Measurements from ENCODE around the gene CLPTM1. TPM values are rescaled to one million over a fixed set of nuclear protein-coding genes. Genes with fewer than 3 reads are reported as not detected.

Gene CLPTM1
- polyA plus RNA-seq, 3 donors, result 14.7 to 84.3 (median 20.0) TPM

DNA sequence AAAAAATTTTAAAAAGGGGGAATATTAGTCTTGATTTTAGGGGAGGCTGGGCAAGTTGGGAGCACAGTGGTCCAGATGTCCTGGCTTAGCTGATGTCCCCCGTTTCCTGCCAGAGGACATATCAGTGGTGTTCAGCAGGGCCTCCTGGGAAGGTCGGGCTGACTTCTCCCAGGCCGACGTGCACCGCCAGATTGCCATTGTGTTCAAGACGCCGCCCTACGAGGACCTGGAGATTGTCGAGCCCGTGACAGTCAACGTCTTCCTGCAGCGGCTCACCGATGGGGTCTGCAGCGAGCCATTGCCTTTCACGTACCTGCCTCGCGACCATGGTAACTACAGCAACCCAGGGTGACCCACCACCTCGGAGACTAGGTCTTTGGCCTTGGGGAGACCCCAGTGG is 77.2 kb downstream of the CLPTM1 start:
- Histone ChIP-seq H3K4me1 (ENCODE audit: control insufficient read depth in 1 of 2, insufficient read depth in 2 of 2, low read length in 2 of 2) (no peaks in the 10 kb centered on the region), H4K20me1 (ENCODE audit: insufficient read depth, low read length) (no peaks in the 10 kb centered on the region), H3K4me2 (replicated peaks; ENCODE audit: extremely low read depth, low read length, poor library complexity, severe bottlenecking) (no peak overlapping the region), H3K36me3 (replicated peaks in 1 of 2; ENCODE audit: control insufficient read depth in 1 of 2, insufficient read depth in 2 of 2, low read length in 2 of 2) (peaks cover 64 to 88% of the 10 kb centered on the region in 2 donors), H3K79me2 (ENCODE audit: insufficient read depth, low read length) (no peaks in the 10 kb centered on the region), H3K27me3 (ENCODE audit: control insufficient read depth in 2 of 2, insufficient read depth in 2 of 2, low read length in 2 of 2) (no peaks in the 10 kb centered on the region), H3K9ac (ENCODE audit: insufficient read depth, low read length, poor library complexity, severe bottlenecking) (no peak overlapping the region), H3K4me3 (replicated peaks in 1 of 3; ENCODE audit: low read depth in 2 of 3, low read length in 3 of 3) (no peak overlapping the region), H3K9me3 (replicated peaks in 1 of 2; ENCODE audit: control insufficient read depth in 1 of 2, insufficient read depth in 1 of 2, low read length in 2 of 2) (peaks cover 0 to 4% of the 10 kb centered on the region in 2 donors), H3K27ac (ENCODE audit: low read depth in 1 of 2, low read length in 2 of 2) (no peak overlapping the region), H2AFZ (ENCODE audit: insufficient read depth, low read depth, low read length, poor library complexity, severe bottlenecking) (no peak overlapping the region)
- intact Hi-C loops (cut with micrococcal nuclease), result no loop called here
- Mint-ChIP-seq H3K4me3 (no peak overlapping the region), H3K9me3 (peaks cover 3 to 15% (median 9%) of the 10 kb centered on the region in 7 donors), H3K27me3 (ENCODE audit: low read depth in 3 of 3) (no peaks in the 10 kb centered on the region), H3K36me3 (peaks cover 65 to 92% of the 10 kb centered on the region in 2 donors), H3K27ac (no peak overlapping the region), H3K4me1 (no peaks in the 10 kb centered on the region)
- 99% methylated on average over 18 of the region's 18 CpGs for WGBS (ENCODE audit: insufficient coverage)
- DNase-seq, result no peak
- TF ChIP-seq, protein P1, sequence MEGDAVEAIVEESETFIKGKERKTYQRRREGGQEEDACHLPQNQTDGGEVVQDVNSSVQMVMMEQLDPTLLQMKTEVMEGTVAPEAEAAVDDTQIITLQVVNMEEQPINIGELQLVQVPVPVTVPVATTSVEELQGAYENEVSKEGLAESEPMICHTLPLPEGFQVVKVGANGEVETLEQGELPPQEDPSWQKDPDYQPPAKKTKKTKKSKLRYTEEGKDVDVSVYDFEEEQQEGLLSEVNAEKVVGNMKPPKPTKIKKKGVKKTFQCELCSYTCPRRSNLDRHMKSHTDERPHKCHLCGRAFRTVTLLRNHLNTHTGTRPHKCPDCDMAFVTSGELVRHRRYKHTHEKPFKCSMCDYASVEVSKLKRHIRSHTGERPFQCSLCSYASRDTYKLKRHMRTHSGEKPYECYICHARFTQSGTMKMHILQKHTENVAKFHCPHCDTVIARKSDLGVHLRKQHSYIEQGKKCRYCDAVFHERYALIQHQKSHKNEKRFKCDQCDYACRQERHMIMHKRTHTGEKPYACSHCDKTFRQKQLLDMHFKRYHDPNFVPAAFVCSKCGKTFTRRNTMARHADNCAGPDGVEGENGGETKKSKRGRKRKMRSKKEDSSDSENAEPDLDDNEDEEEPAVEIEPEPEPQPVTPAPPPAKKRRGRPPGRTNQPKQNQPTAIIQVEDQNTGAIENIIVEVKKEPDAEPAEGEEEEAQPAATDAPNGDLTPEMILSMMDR (IDR thresholded peaks at IDR 0.05), result no peak

DNA sequence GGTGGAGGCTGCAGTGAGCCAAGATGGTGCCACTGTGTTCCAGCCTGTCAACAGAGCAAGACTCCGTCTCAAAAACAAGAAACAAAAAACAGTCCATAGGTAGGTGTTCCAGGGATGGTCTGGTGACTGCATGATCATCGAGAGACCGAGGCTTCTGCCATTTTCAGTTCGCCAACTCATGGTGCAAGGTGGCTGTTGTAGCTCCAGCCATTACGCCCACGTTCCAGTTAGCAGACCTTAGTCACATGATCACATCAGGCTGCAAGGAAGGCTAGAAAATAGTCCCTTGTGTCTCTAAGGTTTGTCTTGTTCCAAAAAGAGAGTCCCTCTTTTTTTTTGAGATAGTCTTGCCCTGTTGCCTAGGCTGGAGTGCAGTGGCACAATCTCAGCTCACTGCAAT is 80.6 kb downstream of the CLPTM1 start:
- no peak for DNase-seq
- H3K27me3 Mint-ChIP-seq (ENCODE audit: low read depth in 3 of 3), result no peaks in the 10 kb centered on the region
- peaks cover 1 to 9% (median 6%) of the 10 kb centered on the region in 7 donors for H3K9me3 Mint-ChIP-seq
- H3K36me3 Mint-ChIP-seq, result peaks cover 49 to 75% of the 10 kb centered on the region in 2 donors
- TF ChIP-seq, protein P1 (IDR thresholded peaks at IDR 0.05), result no peak
- H3K4me3 Mint-ChIP-seq, result no peak overlapping the region
- peaks cover 18% of the 10 kb centered on the region for H3K79me2 ChIP-seq (ENCODE audit: insufficient read depth, low read length)
- no peak overlapping the region for H3K9ac ChIP-seq (ENCODE audit: insufficient read depth, low read length, poor library complexity, severe bottlenecking)
- H3K4me2 ChIP-seq (replicated peaks; ENCODE audit: extremely low read depth, low read length, poor library complexity, severe bottlenecking), result no peak overlapping the region
- intact Hi-C loops (cut with micrococcal nuclease), result no loop called here
- peaks cover 0 to 4% of the 10 kb centered on the region in 2 donors for H3K9me3 ChIP-seq (replicated peaks in 1 of 2; ENCODE audit: control insufficient read depth in 1 of 2, insufficient read depth in 1 of 2, low read length in 2 of 2)
- peaks cover 18 to 22% of the 10 kb centered on the region in 2 donors for H3K4me1 ChIP-seq (ENCODE audit: control insufficient read depth in 1 of 2, insufficient read depth in 2 of 2, low read length in 2 of 2)
- peak overlapping the region in 2 of 7 donors; percentile 31 to 38 for H3K27ac Mint-ChIP-seq
- 100% methylated on average over 4 of the region's 6 CpGs for WGBS (ENCODE audit: insufficient coverage)
- peaks cover 21% of the 10 kb centered on the region for H3K4me1 Mint-ChIP-seq
- no peak overlapping the region for H2AFZ ChIP-seq (ENCODE audit: insufficient read depth, low read depth, low read length, poor library complexity, severe bottlenecking)
- H3K36me3 ChIP-seq (replicated peaks in 1 of 2; ENCODE audit: control insufficient read depth in 1 of 2, insufficient read depth in 2 of 2, low read length in 2 of 2), result peaks cover 43 to 60% of the 10 kb centered on the region in 2 donors
- no peaks in the 10 kb centered on the region for H3K27me3 ChIP-seq (ENCODE audit: control insufficient read depth in 2 of 2, insufficient read depth in 2 of 2, low read length in 2 of 2)
- no peak overlapping the region for H3K27ac ChIP-seq (ENCODE audit: low read depth in 1 of 2, low read length in 2 of 2)
- H3K4me3 ChIP-seq (replicated peaks in 1 of 3; ENCODE audit: low read depth in 2 of 3, low read length in 3 of 3), result no peak overlapping the region
- H4K20me1 ChIP-seq (ENCODE audit: insufficient read depth, low read length), result peaks cover 13% of the 10 kb centered on the region
